Esophagus squamous epithelium (tissue), 5 donors: ENCODE results near the gene RAB13. TPM values are rescaled to one million over a fixed set of nuclear protein-coding genes. Genes with fewer than 3 reads are reported as not detected.

Source experiments
- DNase-seq: peaks from one replicate; lab custom pipeline; 2025; lab: John Stamatoyannopoulos, UW
- H3K27ac ChIP-seq, 4 donors: fragments of 200-600 bp; sonication (generic); one replicate each; pipeline ENCODE4 v1.5.1; 2016 to 2019; ENCODE audit warnings: mild to moderate bottlenecking in 1 of 4
- H3K27me3 ChIP-seq, 4 donors: fragments of 200-600 bp; sonication (generic); 1 replicate in 3 of 4; 2 replicates in 1 of 4; pipeline versions ENCODE4 v1.5.1 to v1.6.0; 2017 to 2021; ENCODE audit warnings: antibody characterized with exemption in 1 of 4
- H3K36me3 ChIP-seq, 3 donors: fragments of 200-600 bp; sonication (generic); one replicate each; pipeline ENCODE4 v1.5.1; 2016 to 2019
- H3K4me1 ChIP-seq, 3 donors: fragments of 200-600 bp; sonication (generic); one replicate each; pipeline ENCODE4 v1.5.1; 2017 to 2019
- H3K4me3 ChIP-seq, 4 donors: fragments of 200-600 bp; sonication (generic); 1 replicate in 3 of 4; 2 replicates in 1 of 4; pipeline ENCODE4 v1.5.1; 2016 to 2019; ENCODE audit warnings: mild to moderate bottlenecking in 2 of 4, moderate library complexity in 1 of 4
- H3K9me3 ChIP-seq, 3 donors: fragments of 200-600 bp; sonication (generic); one replicate each; pipeline ENCODE4 v1.5.1; 2016 to 2019
- POLR2A ChIP-seq, 4 donors: fragments of 450-650 bp; IDR thresholded peaks; one replicate each; pipeline ENCODE4 v1.6.1; 2017; ENCODE audit warnings: antibody characterized with exemption in 4 of 4, mild to moderate bottlenecking in 4 of 4, moderate library complexity in 3 of 4
- WGBS, 2 donors: methylation state at CpG; one replicate each; pipeline ENCODE4 v1.1.5; 2018; 5-methylcytosine and 5-hydroxymethylcytosine counted together
- intact Hi-C: fragments of 100-400 bp; cut with DNase I; formaldehyde crosslinking; loops from one replicate; pipeline ENCODE4 v1.15.0; 2022
- total RNA-seq, 4 donors: library from RNA; depleted of rRNA; stranded (reverse); fragments of >200 nt; gene quantifications; one replicate each; pipeline ENCODE4 v1.1.0, GENCODE V29; 2016
- TF ChIP-seq, protein P1 (sequence below), 6 experiments: fragments of 450-650 bp in 4 of 6; fragments of 200-600 bp in 2 of 6; sonication (generic) in 2 of 6; IDR thresholded peaks; one replicate each; pipeline ENCODE4 v1.5.1; 2016 to 2019; ENCODE audit warnings: antibody characterized with exemption in 6 of 6, mild to moderate bottlenecking in 4 of 6, moderate library complexity in 4 of 6
- donor health status: DM: yes; HTN: yes; CAD: no.

Gene RAB13
- total RNA-seq, 4 donors from 2014 or later, result 24.1 to 45.8 (median 35.5) TPM

DNA sequence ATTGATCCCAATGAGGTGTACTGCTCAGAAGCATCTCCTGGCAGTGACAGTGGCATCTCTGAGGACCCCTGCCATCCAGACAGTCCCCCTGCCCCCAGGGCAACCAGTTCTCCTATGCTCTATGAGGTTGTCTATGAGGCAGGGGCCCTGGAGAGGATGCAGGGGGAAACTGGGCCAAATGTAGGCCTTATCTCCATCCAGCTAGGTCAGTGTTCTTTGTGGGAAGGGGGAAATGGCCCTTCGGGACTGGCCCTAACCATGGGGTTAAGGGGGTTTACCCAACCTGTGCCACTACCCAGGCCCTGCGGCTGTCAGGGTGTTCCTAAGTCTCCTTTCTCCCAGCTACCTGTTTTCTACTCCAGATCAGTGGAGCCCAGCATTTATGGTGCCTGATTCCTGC lies 17.2 kb downstream of the RAB13 start:
- TF ChIP-seq, protein P1, sequence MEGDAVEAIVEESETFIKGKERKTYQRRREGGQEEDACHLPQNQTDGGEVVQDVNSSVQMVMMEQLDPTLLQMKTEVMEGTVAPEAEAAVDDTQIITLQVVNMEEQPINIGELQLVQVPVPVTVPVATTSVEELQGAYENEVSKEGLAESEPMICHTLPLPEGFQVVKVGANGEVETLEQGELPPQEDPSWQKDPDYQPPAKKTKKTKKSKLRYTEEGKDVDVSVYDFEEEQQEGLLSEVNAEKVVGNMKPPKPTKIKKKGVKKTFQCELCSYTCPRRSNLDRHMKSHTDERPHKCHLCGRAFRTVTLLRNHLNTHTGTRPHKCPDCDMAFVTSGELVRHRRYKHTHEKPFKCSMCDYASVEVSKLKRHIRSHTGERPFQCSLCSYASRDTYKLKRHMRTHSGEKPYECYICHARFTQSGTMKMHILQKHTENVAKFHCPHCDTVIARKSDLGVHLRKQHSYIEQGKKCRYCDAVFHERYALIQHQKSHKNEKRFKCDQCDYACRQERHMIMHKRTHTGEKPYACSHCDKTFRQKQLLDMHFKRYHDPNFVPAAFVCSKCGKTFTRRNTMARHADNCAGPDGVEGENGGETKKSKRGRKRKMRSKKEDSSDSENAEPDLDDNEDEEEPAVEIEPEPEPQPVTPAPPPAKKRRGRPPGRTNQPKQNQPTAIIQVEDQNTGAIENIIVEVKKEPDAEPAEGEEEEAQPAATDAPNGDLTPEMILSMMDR (IDR thresholded peaks at IDR 0.05), result no peak
- TF ChIP-seq POLR2A (IDR thresholded peaks at IDR 0.05), result no peak
- Histone ChIP-seq H3K27ac (peak overlapping the region in 2 of 4 donors; percentile 92 to 93), H3K4me3 (peak overlapping the region in 2 of 4 donors; percentile 56 to 77)

DNA sequence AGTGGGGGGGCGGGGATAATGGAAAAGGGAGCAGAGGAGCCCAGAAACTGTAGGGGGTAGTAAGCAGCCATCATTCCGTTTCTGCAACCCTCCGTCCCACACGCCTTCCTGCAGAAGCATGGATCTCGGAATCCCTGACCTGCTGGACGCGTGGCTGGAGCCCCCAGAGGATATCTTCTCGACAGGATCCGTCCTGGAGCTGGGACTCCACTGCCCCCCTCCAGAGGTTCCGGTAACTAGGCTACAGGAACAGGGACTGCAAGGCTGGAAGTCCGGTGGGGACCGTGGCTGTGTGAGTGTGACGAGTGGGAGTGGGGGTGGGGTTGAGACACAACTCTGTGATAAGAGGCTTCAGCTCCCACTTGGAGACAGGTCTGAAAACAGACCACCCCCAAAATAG lies 17.7 kb downstream of the RAB13 start:
- Histone ChIP-seq H3K4me1 (peaks cover 11 to 49% (median 26%) of the 10 kb centered on the region in 3 donors), H3K27ac (peak overlapping the region; percentile 92 to 93 (median 92)), H3K27me3 (no peaks in the 10 kb centered on the region), H3K9me3 (no peaks in the 10 kb centered on the region), H3K4me3 (peak overlapping the region; percentile 53 to 77 (median 60)), H3K36me3 (peaks cover 0 to 11% (median 0%) of the 10 kb centered on the region in 3 donors)
- no peak for TF ChIP-seq POLR2A (IDR thresholded peaks at IDR 0.05)
- TF ChIP-seq, protein P1 (IDR thresholded peaks at IDR 0.05), result no peak
- DNase-seq, result no peak
- 22 to 44% methylated on average over 7 to 9 of the region's 13 CpGs for WGBS, 2 donors
- intact Hi-C loops, result no loop called here

More for the DNA sequence above, 17.2 kb downstream of the RAB13 start:
- Histone ChIP-seq H3K36me3 (peaks cover 0 to 17% (median 3%) of the 10 kb centered on the region in 3 donors), H3K4me1 (peaks cover 11 to 45% (median 26%) of the 10 kb centered on the region in 3 donors), H3K9me3 (no peaks in the 10 kb centered on the region), H3K27me3 (no peaks in the 10 kb centered on the region)
- no peak for DNase-seq
- WGBS, 2 donors, result 100% methylated on average over 1 of the region's 2 CpGs; no CpG with 5 or more reads in 1 of the 2 donors
- intact Hi-C loops, result no loop called here

DNA sequence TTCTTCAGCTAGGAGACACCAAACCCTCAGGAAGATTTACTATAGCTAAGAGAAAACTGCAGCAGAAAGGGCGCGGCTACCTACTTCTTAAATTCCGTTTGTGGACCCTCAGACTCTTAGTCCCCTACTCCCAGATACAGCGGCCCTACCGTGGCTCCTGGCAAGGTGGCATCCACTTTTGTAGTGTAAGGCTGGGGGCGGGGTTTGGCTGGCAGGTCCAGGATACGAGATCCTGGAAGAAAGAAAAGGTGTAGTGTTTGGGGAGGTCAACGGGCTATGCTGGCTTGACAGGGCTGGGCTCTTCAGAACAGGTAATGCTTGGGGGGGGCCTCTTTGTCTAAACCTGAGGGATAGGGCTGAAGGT lies 18.2 kb downstream of the RAB13 start:
- no peaks in the 10 kb centered on the region for H3K9me3 ChIP-seq
- no peaks in the 10 kb centered on the region for H3K27me3 ChIP-seq
- H3K4me3 ChIP-seq, result peak overlapping the region; percentile 53 to 77 (median 60)
- intact Hi-C loops, result no loop called here
- peaks cover 0 to 7% (median 0%) of the 10 kb centered on the region in 3 donors for H3K36me3 ChIP-seq
- DNase-seq, result no peak
- WGBS, 2 donors, result 0 to 6% methylated on average over 8 of the region's 8 CpGs
- H3K4me1 ChIP-seq, result peaks cover 11 to 50% (median 26%) of the 10 kb centered on the region in 3 donors
- no peak for TF ChIP-seq POLR2A (IDR thresholded peaks at IDR 0.05)
- TF ChIP-seq, protein P1 (IDR thresholded peaks at IDR 0.05), result no peak
- H3K27ac ChIP-seq, result peak overlapping the region; percentile 92 to 93 (median 92)

DNA sequence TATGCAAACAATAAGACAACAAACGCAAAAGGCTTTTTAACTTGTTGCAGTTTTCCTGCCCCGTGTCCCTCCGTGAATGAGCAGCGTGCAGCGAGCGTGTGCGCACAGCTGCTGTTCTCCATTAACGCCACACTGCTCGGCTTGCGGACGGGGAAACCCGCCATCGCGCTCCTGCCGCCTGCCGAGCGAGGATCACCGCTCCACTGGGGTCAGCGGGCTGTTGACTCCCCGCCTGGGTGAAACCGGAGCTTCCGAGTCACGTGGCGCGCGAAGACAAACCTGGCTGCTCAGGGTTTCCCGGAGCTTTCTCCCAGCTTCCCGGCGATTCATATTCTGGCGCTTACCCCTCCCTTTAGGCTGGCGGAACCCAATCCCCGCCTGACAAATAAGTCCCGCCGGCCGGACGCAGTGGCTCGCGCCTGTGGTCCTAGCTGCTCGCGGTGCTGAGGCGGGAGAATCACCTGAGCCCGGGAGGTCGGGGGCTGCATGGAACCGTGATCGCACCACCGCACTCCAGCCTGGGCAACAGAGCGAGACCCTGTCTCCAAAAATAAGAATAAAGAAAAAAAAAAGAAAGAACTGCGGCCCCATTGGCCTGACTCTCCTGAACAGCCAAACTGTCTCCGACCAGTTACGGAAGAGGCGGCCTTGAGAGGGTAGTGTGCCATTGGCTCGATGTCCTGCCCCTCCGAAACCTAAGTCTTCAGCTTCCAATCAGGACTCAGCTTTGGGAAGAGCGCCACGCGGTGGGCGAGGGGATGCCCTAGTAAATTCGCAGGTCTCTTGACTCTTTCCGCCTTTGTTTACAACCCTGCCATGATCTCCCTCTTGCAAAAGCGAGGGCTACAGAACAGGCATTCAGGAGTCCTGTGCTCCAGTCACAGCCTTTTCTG lies 18.8 kb downstream of the RAB13 start, which contains the start of gene CREB3L4:
TSS of gene CREB3L4 (plus strand) at position 796 of the 893 bp plus-strand sequence. CDS start 624 bp downstream, outside the sequence.
- WGBS, 2 donors, result 0% methylated on average over 28 to 44 of the region's 60 CpGs
- peak; percentile 57 for DNase-seq
- peaks cover 16 to 56% (median 29%) of the 10 kb centered on the region in 3 donors for H3K4me1 ChIP-seq
- peak within 1 kb of the TSS; percentile 53 to 77 (median 60) for H3K4me3 ChIP-seq
- H3K36me3 ChIP-seq, result peaks cover 0 to under 1% (median 0%) of the 10 kb centered on the region in 3 donors
- peak within 1 kb of the TSS; percentile 92 to 93 (median 92) for H3K27ac ChIP-seq
- H3K27me3 ChIP-seq, result no peaks in the 10 kb centered on the region
- no peaks in the 10 kb centered on the region for H3K9me3 ChIP-seq
- TF ChIP-seq, protein P1 (IDR thresholded peaks at IDR 0.05), result peak in 4 of 6 experiments; percentile 13 to 39 (median 24)
- peak in 3 of 4 donors; percentile 49 to 81 (median 80) for TF ChIP-seq POLR2A (IDR thresholded peaks at IDR 0.05)
- intact Hi-C loops, result no loop called here
